ENCODE results near the gene PDE4B.

DNA sequence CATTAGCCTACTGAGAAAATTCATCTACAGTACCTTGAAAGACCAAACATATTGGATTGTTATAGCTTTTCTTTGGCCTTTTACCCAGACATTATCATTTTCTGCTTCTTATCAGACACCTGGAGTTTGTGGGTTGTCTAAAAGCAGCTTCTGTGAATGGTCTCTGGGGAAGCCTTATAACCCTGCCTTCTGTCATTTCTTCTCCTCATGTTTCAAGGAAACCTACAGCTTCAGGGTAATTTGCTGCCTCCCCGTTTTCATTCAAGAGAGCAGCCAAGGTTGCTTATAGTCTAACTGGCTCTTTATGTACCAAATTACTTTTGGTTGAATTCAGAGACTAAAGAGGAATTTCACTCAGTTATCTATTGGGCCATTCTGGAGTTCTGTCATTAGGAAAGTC lies 453.0 kb downstream of the PDE4B start:
- TF ChIP-seq POLR2A (IDR thresholded peaks at IDR 0.05; ENCODE audit: low read depth, low read length) (no peak), POLR2AphosphoS5 (IDR thresholded peaks at IDR 0.05; ENCODE audit: low read depth, low read length) (no peak)
